Hindlimb muscle (tissue), 1 donor: ENCODE data around the gene C2. TPM values are rescaled to one million over a fixed set of nuclear protein-coding genes. Genes with fewer than 3 reads are reported as not detected.
"Not testable (repeated sequence)": the region's sequence is repeated elsewhere in the genome, so short reads cannot be mapped to it uniquely, and the experiment has no call there.

ENCODE experiments used
- DNase-seq: peaks from one replicate; pipeline ENCODE4 v3.0.0-alpha.2; 2013
- polyA plus RNA-seq: library from polyadenylated mRNA; unstranded; fragments of 120-200 nt; gene quantifications from one replicate; pipeline ENCODE4 v1.2.1, GENCODE V29; 2013; ENCODE audit not compliant: insufficient read length

The C2 gene
- polyA plus RNA-seq, 1 donor = 11.1 TPM

DNA sequence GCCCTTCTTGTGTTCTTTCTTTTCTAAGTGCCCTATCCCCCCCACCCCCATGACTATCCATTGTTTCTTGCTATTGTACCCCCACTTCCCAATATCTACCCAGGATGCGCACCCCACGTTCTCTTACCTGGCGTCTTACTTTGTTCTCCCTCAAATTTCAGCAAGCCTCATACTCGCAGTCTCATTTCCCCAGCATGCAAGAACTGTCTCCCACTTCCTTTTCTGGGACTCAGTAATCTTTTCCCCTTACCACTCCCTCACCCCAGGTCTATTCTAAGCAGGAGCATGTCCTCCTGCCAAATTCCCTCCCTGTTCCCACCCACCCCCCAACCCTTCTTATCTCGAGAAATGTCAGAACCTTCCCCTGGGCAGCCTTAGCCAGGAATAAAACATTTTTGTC is 28.3 kb upstream of the C2 start:
- DNase-seq = no peak

DNA sequence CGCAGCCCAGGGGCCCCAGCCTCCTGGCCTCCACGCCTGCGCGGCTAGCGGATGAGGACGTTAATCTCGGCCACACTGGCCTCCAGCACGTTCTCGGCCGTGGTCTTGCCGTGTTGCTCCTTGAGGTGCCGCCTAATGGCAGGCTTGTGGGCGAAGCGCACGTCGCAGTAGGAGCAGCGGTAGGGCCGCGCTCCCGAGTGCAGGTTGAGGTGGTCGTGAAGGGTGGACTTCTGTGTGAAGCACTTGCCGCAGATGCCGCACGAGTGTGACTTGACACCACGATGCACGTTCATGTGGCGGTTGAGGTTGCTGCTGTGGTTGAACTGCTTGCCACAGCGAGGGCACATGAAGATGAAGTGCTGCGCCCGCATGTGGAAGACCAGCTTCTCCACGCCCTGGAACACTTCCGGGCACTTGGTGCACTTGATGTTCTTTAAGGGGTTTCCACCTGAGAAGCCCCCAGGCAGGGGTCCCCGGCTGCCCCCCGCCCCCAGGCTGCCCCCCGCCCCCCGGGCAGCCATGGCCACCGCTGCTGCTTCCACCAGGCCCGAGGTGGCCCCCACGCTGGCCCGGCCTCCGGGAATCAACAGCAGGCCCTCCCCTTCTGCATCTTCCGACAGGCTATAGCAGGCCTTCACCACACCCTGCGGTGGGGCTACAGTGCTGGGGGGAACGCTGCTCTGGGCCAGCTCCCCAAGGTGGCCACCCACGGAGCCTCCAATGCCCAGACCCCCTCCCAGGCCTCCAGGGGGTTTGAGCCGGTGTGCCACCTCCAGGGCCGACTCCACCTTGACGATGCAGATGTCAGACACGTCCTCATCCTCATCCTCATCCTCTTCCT is 27.4 kb upstream of the C2 start:
- DNase-seq = no peak

DNA sequence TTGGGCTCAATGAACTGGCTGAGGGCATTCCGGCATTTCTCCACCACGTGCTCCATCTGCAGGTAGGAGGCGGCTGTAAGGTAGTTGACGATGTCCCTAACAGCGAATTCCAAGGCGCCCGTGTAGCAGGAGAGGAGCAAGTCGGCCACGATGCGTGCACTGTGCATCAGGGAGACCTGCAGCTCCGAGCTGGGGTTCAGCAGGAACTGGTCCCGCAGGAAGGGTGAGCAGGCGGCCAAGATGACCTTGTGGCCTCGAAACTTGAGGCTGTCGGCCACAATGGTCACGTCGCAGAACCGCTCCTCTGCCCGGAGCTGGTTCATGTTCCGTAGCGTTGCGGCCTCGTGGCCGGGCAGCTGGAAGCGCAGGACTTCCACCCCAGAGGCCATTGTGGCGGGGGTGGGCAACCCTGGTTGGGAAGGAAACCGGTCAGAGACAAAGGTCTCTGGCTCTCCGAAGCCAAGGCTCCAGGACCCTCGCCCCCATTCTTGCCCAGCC is 26.6 kb upstream of the C2 start:
- DNase-seq = no peak

DNA sequence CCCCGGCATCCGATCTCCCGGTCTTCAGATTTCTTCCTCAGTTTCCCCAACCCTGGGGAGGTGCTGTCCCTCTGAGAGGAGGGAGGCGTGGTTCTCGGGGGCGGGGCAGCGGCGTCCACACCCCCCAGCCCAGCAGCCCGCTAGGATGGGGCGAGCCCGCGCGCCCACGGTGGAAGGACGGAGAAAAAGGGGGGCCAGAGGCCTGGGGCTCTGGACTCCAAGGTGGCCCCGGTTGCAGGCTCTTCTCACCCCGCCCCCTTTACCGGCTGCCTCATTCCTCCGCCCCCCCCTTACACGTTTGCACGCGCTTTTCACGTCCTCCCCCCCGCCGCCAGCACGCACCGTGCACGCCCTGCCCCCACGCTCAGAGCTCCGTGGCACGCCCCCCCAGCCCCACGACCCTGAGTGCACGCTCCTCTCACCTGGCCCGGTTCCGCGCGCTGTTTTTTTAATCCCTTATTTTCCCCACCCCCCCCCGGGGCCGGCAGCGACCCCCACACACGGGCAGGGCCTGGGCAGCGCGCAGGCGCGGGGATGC is 26.0 kb upstream of the C2 start:
- peak; percentile 58 for DNase-seq

DNA sequence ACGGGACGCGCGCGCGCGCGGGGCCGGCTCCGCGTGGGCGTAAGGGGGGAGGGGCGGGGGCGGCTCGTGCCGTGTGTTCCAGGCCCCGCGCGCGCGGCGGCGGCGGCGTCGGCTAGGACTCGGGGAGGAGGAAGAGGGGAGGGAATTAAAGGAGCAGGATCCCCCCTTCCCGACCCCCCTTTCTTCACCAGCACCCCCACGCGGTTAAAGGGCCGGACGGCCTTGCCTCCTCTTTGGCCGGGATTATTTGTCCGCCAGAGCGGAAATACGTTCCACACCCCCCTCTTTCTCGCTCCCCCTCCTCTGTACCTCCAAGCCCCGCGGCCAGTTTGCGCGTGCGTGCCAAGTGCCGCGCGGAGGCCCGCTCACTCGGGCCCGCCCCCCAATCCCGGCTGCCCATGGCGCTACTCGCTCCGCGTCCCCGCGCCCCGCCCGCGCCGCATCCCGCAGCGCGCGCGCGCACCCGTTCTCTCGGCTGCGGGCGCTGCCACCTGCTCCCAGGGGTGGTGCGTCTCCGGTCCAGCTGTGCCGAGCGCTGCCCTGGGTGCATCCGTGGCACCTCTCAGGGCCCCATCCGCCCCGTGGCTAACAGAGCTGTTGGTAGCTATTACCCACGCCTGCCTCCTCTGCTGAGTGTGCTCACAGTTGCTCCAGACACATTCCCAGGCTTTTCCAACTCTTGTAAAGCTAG is 25.4 kb upstream of the C2 start, which contains the start of gene ZBTB12:
Gene ZBTB12, minus strand, starts transcription at position 134 of the 691 bp plus-strand sequence. CDS start 781 bp downstream, outside the sequence.
- peak; percentile 97 for DNase-seq

DNA sequence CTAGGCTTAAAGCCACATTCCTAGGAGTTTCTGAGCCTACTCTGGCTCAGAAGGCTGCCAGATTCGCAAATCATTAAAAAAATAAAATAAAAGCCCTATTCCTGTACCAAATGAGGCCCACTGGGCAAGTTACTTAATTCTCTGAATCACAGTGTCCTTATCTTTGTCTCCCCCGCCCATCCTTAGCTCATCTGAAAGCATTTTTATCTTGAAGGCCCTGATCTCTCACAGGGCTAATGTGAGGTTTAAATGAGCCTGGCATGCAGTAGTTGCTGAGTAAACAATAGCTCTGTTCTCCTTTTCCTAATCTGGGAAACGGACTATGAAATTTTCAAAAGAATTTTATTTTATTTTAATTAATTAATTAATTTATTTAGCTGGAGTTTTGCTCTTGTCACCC is 23.6 kb upstream of the C2 start:
- DNase-seq = no peak

DNA sequence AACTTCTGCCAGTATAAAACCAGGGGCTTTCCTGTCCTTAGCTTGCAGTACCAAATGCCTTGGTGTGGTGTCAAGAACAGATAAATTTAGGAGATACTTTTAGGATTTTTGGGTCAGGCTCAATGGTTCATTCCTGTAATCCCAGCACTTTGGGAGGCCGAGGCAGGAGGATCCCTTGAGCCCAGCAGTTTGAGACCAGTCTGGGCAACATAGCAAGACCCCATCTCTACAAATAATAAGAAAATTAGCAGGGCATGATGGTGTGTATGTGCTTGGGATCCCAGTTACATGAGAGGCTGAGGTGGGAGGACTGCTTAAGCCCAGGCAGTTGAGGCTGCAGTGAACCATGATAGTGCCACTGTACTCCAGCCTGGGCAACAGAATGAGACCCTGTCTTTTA is 22.5 kb upstream of the C2 start:
- no peak for DNase-seq

DNA sequence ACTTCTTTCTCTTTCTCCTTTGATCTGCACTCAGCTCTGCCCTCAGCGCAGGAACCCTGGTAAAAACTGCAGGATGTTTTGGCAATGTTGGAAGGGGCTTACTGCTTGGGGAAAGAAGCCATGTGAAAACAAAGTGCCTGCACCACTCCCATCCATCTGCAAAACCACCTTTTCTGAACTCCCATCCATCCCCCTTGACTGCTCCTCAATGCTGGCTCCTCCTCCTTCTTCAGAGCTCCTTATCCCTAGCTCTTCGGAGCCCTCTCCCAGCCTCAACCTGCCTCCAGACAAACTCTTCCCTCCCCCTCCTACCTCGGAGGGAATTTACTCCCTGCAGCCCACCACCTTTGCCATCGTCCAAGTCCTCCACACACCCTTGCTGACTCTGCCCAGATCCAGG is 21.4 kb upstream of the C2 start:
- no peak for DNase-seq

DNA sequence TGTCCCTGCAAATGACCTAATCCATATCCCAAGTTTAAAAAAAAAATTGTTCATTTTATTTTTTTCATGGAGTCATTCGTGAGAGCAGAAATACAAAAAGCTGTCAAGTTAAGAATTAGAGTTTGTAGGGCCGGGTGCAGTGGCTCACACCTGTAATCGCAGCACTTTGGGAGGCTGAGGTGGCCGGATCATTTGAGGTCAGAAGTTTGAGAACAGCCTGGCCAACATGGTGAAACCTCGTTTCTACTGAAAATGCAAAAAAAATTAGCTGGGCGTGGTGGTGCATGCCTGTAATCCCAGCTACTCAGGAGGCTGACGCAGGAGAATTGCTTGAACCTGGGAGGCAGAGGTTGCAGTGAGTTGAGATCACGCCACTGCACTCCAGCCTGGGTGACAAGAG is 20.8 kb upstream of the C2 start:
- DNase-seq = not testable (repeated sequence)

DNA sequence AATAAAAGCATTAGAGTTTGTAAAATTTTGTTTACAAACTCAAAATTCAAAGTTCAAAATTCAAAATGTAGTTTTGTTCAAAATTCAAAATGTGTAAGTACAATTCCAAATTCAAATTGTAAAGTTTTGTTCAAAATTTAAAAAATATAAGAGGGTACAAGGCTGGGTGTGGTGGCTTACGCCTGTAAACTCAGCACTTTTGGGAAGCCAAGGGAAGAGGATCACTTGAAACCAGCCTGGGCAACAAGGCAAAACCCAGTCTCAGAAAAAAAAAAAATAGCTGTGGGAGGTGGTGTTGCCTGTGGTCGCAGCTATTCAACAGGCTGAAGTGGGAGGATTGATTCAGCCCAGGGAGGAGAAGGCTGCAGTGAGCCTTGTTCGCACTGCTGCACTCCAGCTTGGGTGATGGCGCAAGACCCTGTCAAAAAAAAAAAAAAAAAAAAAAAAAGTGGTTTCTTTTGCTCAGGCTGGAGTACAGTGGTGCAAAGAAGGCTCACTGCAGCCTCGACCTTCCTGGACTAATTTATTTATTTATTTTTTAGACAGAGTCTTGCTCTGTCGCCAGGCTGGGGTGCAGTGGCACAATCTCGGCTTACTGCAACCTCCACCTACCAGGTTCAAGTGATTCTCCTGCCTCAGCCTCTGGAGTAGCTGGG is 20.2 kb upstream of the C2 start:
- no peak for DNase-seq

DNA sequence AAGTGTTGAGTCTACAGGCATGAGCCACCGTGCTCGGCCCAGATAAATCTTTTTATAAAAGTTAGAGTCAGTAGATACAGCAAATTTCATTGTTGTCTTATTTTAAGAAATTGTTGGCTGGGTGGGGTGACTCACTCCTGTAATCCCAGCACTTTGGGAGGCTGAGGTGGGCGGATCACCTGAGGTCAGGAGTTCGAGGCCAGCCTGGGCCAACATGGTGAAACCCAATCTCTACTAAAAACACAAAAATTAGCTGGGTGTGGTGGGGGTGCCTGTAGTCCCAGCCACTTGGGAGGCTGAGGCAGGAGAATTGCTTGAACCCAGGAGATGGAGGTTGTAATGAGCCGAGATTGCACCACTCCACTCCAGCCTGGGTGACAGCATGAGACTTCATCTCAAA is 19.3 kb upstream of the C2 start:
- not testable (repeated sequence) for DNase-seq

DNA sequence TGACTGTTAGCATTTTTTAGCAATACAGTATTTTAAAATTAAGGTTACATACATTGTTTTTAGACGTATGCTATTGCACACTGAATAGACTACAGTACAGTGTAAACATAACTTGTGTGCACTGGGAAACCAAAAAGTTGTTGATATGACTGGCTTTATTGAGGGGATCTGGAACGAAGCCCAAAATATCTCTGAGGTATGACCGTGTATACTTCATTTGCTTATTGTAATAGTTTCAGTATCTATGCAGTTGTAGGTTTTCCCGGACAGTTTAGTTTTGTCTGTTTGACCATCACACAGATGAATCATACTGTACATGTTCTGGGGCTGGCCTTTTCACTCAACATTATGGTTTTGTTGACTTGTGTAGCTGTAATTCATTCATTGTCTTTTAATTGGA is 18.7 kb upstream of the C2 start:
- no peak for DNase-seq

DNA sequence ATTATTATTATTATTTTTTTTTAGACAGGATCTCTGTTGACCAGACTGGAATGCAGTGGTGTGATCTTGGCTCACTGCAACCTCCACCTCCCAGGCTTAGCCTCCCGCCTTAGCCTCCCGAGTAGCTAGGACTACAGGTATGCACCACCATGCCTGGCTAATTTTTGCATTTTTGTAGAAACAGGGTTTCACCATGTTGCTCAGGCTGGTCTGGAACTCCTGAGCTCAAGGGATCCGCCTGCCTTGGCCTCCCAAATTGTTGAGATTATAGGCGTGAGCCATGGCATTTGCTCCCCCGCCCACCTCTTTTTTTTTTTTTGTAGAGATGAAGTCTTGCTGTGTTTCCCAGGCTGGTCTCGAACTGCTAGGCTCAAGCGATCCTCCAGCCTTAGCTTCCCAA is 18.2 kb upstream of the C2 start:
- DNase-seq = not testable (repeated sequence)

DNA sequence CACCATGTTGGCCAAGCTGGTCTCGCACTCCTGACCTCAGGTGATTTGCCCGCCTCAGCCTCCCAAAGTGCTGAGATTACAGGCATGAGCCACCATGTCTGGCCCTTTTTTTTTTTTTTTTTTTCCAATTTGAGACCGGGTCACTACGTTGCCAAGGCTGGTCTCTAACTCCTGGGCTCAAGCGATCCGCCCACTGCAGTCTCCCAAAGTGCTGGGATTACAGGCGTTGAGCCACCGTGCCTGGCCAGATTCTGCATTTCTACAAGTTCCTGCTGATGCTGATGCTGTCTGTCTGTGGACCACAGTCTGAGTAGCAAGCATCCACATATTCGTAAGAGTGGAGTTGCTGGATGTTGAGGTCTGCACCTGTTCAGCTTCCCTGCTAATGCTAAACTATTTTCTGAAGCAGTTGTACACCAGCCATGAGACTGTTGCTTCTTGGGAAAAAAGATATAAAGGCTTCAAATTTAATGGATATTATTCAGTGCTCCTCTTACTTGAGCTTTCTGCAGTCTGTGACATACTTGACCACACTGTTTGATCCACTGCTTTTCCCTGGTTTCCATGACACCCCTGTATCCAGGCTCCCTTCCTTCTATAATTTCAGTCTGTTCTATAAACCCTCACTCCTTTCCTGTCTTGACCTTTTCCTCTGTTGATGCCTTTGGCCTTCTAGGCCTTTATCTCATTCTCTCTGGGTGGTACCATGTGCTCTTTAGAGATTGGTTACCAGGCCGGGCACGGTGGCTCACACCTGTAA is 15.5 kb upstream of the C2 start:
- no peak for DNase-seq

DNA sequence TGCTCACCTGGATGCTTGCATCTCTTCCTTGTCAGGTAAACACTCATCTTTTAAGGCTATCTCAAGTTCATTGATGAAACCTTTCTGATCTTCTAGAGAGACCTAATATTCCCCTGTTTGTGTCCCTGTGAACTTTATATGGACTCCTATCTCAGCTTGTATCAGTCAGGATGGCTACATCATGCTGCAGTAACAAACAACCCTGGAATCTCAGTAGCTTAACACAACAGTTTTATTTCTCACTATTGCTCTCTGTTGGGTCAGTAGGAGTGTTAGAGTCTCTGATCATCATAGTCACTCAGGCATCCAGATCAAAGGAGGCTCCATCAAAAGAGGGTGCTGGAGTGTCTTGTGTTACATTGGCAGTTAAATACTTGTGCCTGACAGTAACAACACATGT is 12.2 kb upstream of the C2 start:
- DNase-seq = no peak

DNA sequence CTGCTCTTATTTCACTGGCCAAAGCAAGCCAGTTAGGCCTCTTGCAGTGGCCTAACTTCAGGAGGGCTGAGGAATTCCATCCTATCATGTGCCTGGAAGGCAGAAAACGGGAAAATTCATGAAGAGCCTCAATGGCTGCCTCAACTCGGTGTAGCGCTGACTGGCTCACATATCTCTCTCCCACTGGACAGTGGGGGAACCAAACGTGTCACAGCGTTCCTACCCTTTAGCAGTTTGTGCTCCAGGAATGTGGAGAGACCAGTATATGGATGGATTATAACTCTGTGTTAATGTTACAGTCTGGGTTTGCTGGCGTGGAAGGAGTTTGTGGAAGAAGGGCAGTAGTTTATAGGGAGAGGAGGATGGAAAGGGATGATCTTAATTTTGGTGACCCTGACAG is 11.8 kb upstream of the C2 start:
- no peak for DNase-seq

DNA sequence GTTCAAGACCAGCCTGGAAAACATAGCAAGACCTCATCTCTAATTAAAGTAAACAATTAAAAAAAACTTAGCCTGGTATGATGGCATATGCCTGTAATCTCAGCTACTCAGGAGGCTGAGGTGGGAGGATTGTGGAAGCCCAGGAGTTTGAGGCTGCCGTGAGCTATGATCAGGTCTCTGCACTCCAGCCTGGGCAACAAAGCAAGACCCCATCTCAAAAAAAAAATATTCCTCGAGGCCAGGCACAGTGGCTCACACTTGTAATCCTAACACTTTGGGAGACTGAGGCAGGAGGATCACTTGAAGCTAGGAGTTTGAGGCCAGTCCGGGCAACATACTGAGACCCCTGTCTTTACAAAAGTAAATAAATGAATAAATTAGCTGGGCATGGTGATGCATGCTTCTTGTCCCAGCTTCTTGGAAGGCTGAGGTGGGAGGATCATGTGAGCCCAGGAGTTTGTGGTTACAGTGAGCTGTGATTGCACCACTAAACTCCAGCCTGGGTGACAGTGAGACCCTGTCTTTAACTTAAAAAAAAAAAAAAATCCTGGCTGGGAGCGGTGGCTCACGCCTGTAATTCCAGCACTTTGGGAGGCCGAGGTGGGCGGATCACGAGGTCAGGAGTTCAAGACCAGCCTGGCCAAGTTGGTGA is 9.3 kb upstream of the C2 start:
- DNase-seq = no peak

DNA sequence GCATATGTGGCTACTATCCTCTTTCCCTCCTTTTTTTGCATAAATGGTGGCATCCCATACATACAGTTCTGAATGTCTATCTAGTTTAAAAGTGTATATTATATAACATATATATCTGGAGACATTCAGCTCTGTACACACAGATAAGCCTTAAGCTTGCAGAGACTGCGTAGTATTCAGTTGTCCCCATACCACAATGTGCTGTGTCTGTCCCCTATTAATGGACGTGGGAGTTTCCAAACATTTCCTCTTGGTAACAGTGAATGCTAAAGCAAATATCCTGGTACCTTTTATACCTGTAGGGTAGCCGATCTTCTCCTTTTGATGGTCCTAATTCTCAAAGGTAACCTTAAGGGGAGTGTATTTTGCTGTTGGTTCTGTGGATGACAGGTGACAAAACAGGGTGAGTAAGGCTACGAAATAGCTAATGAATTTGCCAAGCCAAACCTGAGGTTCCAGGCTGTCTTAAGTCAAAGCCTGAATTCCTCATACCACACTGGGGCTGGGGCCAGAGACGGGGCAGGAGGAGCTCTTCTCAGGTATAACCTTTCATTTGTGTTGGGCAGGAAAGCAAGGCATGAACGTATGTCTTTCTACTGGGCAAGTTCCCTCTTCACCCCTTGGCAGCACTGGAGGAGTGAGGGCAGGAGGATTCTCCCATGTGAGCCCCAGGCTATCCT is 7.8 kb upstream of the C2 start:
- DNase-seq = no peak

DNA sequence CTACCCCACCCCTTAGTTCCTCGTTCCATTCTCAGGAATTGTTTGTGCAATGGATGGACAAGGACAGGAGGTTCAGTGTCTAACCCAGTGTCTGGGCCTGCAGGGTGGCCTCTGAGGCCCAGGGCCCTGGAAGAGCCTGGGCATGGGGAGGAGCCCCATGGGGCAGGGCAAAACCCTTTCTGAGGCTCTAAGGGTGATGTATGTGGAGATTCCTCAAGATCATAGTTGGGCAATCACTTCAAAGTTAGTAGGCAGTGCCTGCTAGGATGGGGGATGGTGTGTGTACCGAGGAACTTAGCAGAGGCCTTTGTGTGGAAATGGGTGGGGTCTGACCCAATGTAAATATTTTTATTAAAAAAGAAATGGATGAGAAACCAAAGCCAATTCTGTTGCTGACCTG is 6.7 kb upstream of the C2 start:
- DNase-seq = no peak

DNA sequence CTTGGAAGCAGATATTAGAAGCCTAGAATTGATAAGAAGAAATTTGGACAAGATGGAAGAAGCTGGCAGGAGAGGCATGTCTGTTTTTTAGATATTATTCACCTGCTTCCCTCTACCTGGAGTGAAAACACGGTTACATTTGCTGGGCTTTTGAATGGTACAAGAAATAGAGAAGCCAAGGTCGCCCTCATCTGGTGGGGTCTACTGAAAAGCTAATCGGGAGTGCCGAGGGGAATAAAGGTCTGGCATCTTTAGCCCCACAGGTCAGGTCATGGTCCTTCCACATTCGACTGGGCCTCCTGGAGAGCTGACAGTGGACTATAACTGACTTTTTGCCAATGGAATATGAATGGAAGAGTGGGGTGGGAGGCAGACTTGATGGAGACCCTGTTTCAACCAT is 4.6 kb upstream of the C2 start:
- DNase-seq = no peak
